SK-N-SH treated with all-trans-retinoic acid at 6 μM for 48 hours (cell line): Measurements from ENCODE around the gene AXIN1.

Source experiments
- ESRRG ChIP-seq: fragments of 250-450 bp; sonication (Bioruptor Pico); IDR thresholded peaks from 2 replicates; pipeline ENCODE4 v1.6.1; 2021; ENCODE audit warnings: mild to moderate bottlenecking
- RARB ChIP-seq: fragments of 250-450 bp; sonication (Bioruptor Pico); IDR thresholded peaks from 2 replicates; pipeline ENCODE4 v1.8.0; 2021; ENCODE audit warnings: mild to moderate bottlenecking, moderate library complexity
- TF ChIP-seq, protein P1 (sequence below): fragments of 250-450 bp; sonication (Bioruptor Pico); IDR thresholded peaks from 2 replicates; pipeline ENCODE4 v1.8.0; 2021; ENCODE audit warnings: low read depth, mild to moderate bottlenecking, moderate library complexity, borderline replicate concordance
- TF ChIP-seq, protein P2 (sequence below): fragments of 250-450 bp; sonication (Bioruptor Pico); IDR thresholded peaks from 2 replicates; pipeline ENCODE4 v1.5.1; 2020; ENCODE audit warnings: low read depth, mild to moderate bottlenecking, moderate library complexity

DNA sequence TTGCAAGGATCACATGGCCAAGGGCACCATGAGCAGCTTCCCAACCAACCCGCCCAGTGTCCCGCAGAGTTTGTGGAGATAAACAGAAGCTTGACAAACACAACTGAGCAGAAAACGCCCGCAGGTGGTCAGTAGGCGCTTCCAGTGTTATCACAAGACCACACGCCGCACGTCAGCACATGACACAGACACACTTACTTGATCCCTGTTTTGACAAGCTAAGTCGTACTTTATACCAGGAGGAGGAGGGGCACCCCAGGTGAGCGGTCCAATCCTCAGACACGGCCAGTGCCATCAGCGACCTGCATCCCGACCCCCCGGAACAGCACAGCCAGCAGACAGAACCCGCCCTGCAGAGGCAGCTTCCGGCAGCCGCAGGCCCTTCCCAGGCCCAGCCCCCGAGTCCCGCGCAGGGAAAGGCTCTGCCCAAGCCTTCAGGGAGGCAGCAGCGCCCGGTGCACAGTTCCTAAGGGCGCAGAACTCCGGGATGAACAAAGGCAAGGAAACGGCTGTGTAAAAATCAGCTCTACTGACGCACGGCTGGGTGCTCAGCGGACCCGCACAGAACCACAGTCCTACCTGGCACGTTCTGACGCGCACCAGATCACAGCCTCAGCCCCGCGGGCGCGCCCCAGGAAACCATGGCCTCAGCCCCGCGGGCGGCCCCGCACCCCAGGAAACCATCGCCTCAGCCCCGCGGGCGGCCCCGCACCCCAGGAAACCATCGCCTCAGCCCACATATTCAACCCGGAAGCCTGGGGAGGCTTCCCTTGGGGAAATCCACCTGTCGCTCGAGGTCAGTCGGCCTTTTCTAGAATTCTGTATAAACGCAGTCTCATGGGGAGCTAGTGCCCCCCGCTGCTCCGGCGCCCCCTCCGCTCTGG is 27.8 kb downstream of the AXIN1 start:
- TF ChIP-seq RARB: no peak
- TF ChIP-seq, protein P1, sequence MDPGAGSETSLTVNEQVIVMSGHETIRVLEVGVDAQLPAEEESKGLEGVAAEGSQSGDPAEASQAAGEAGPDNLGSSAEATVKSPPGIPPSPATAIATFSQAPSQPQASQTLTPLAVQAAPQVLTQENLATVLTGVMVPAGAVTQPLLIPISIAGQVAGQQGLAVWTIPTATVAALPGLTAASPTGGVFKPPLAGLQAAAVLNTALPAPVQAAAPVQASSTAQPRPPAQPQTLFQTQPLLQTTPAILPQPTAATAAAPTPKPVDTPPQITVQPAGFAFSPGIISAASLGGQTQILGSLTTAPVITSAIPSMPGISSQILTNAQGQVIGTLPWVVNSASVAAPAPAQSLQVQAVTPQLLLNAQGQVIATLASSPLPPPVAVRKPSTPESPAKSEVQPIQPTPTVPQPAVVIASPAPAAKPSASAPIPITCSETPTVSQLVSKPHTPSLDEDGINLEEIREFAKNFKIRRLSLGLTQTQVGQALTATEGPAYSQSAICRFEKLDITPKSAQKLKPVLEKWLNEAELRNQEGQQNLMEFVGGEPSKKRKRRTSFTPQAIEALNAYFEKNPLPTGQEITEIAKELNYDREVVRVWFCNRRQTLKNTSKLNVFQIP (CRISPR knock-in tag): no peak
- no peak for TF ChIP-seq ESRRG (CRISPR knock-in tag)
- TF ChIP-seq, protein P2, sequence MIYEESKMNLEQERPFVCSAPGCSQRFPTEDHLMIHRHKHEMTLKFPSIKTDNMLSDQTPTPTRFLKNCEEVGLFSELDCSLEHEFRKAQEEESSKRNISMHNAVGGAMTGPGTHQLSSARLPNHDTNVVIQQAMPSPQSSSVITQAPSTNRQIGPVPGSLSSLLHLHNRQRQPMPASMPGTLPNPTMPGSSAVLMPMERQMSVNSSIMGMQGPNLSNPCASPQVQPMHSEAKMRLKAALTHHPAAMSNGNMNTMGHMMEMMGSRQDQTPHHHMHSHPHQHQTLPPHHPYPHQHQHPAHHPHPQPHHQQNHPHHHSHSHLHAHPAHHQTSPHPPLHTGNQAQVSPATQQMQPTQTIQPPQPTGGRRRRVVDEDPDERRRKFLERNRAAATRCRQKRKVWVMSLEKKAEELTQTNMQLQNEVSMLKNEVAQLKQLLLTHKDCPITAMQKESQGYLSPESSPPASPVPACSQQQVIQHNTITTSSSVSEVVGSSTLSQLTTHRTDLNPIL (CRISPR knock-in tag): no peak
